WTC11 (cell line): ENCODE measurements around the gene GAPDHS. TPM values are rescaled to one million over a fixed set of nuclear protein-coding genes. Genes with fewer than 3 reads are reported as not detected.

Source experiments
- ATAC-seq: fragments of 200-7000 bp; cut with Tn5 transposase; 2 replicates; pipeline ENCODE4 v1.10.0; 2021; ENCODE audit warnings: mild to moderate bottlenecking, moderate library complexity
- CTCF ChIA-PET: fragments of 300-600 bp; sonication (Branson Sonifier 250); formaldehyde crosslinking; loops from one replicate; lab custom pipeline; 2021; ENCODE audit warnings: antibody characterized with exemption; lab: Charles Lee
- POLR2A ChIA-PET: fragments of 350-600 bp; sonication (Branson Sonifier 250); formaldehyde crosslinking; loops from one replicate; lab custom pipeline; 2021; ENCODE audit warnings: antibody characterized with exemption; lab: Charles Lee
- DNase-seq: peaks from one replicate; pipeline ENCODE4 v3.0.0; 2021; ENCODE audit warnings: low spot score
- H3K27ac Mint-ChIP-seq: 2 replicates; pipeline ENCODE4 v1.8.0; 2021; ENCODE audit warnings: mixed read lengths
- H3K27me3 Mint-ChIP-seq: 2 replicates; pipeline ENCODE4 v1.8.0; 2021; ENCODE audit warnings: low read depth, mild to moderate bottlenecking, moderate library complexity, mixed read lengths
- H3K36me3 Mint-ChIP-seq: 2 replicates; pipeline ENCODE4 v1.8.0; 2021; ENCODE audit warnings: mixed read lengths
- H3K4me1 Mint-ChIP-seq: 2 replicates; pipeline ENCODE4 v1.8.0; 2022; ENCODE audit warnings: mixed read lengths
- H3K4me3 Mint-ChIP-seq: 2 replicates; pipeline ENCODE4 v1.8.0; 2021; ENCODE audit warnings: mild to moderate bottlenecking, moderate library complexity, mixed read lengths
- H3K9me3 Mint-ChIP-seq: 2 replicates; pipeline ENCODE4 v1.8.0; 2021; ENCODE audit warnings: mixed read lengths
- AR ChIP-seq: fragments of 250-450 bp; sonication (Bioruptor Pico); IDR thresholded peaks from 2 replicates; pipeline ENCODE4 v1.9.0; 2021; ENCODE audit warnings: mild to moderate bottlenecking
- ATF1 ChIP-seq: sonication (generic); formaldehyde crosslinking; IDR thresholded peaks from 2 replicates; pipeline ENCODE4 v1.8.1; 2023; ENCODE audit warnings: mild to moderate bottlenecking, moderate library complexity, missing genetic modification reagents
- CDX4 ChIP-seq: fragments of 250-450 bp; sonication (Bioruptor Pico); IDR thresholded peaks from 2 replicates; pipeline ENCODE4 v1.9.0; 2021; ENCODE audit warnings: moderate library complexity, mild to moderate bottlenecking, inconsistent platforms, borderline replicate concordance
- CREM ChIP-seq: sonication (generic); formaldehyde crosslinking; IDR thresholded peaks from 2 replicates; pipeline ENCODE4 v1.8.1; 2022; ENCODE audit warnings: mild to moderate bottlenecking, missing genetic modification reagents, moderate library complexity
- ETV6 ChIP-seq: sonication (generic); formaldehyde crosslinking; IDR thresholded peaks from 2 replicates; pipeline ENCODE4 v1.8.1; 2022; ENCODE audit warnings: mild to moderate bottlenecking, missing genetic modification reagents
- FOXK1 ChIP-seq: sonication (generic); formaldehyde crosslinking; IDR thresholded peaks from 2 replicates; pipeline ENCODE4 v1.8.0; 2022; ENCODE audit warnings: mild to moderate bottlenecking, moderate library complexity, missing genetic modification reagents
- IRF2 ChIP-seq: sonication (generic); formaldehyde crosslinking; IDR thresholded peaks from 2 replicates; pipeline ENCODE4 v1.8.0; 2022; ENCODE audit warnings: low read depth, missing genetic modification reagents, borderline replicate concordance
- JUN ChIP-seq: sonication (generic); formaldehyde crosslinking; IDR thresholded peaks from 2 replicates; pipeline ENCODE4 v1.8.0; 2023; ENCODE audit warnings: mild to moderate bottlenecking, missing genetic modification reagents
- NFE2L1 ChIP-seq: sonication (generic); formaldehyde crosslinking; IDR thresholded peaks from 2 replicates; pipeline ENCODE4 v1.8.1; 2023; ENCODE audit warnings: missing genetic modification reagents
- NR1H2 ChIP-seq: sonication (generic); formaldehyde crosslinking; IDR thresholded peaks from 2 replicates; pipeline ENCODE4 v1.9.0; 2021; ENCODE audit warnings: mild to moderate bottlenecking, moderate library complexity, missing genetic modification reagents
- NR3C1 ChIP-seq: sonication (generic); formaldehyde crosslinking; conservative IDR thresholded peaks from 2 replicates; pipeline ENCODE4 v1.8.1; 2023; ENCODE audit warnings: low read depth, mild to moderate bottlenecking, missing genetic modification reagents
- OVOL2 ChIP-seq: fragments of 250-450 bp; sonication (Bioruptor Pico); IDR thresholded peaks from 2 replicates; pipeline ENCODE4 v1.9.0; 2021; ENCODE audit warnings: mild to moderate bottlenecking, borderline replicate concordance
- PRDM15 ChIP-seq: sonication (generic); formaldehyde crosslinking; IDR thresholded peaks from 2 replicates; pipeline ENCODE4 v1.8.0; 2022; ENCODE audit warnings: missing genetic modification reagents
- SMAD3 ChIP-seq: sonication (generic); formaldehyde crosslinking; IDR thresholded peaks from 2 replicates; pipeline ENCODE4 v1.8.0; 2022; ENCODE audit warnings: missing genetic modification reagents, mild to moderate bottlenecking, borderline replicate concordance
- TP53 ChIP-seq: sonication (generic); formaldehyde crosslinking; IDR thresholded peaks from 2 replicates; pipeline ENCODE4 v1.8.1; 2023; ENCODE audit warnings: mild to moderate bottlenecking, missing genetic modification reagents
- USF1 ChIP-seq: sonication (generic); formaldehyde crosslinking; IDR thresholded peaks from 2 replicates; pipeline ENCODE4 v1.8.0; 2022; ENCODE audit warnings: mild to moderate bottlenecking, missing genetic modification reagents
- USF2 ChIP-seq: sonication (generic); formaldehyde crosslinking; IDR thresholded peaks from 2 replicates; pipeline ENCODE4 v1.8.1; 2023; ENCODE audit warnings: mild to moderate bottlenecking, missing genetic modification reagents, moderate library complexity
- ZNF425 ChIP-seq: fragments of 250-450 bp; sonication (Bioruptor Pico); conservative IDR thresholded peaks from 2 replicates; pipeline ENCODE4 v1.9.0; 2021; ENCODE audit warnings: mild to moderate bottlenecking
- total RNA-seq: library from RNA; stranded (reverse); gene quantifications from 3 replicates; pipeline ENCODE4 v1.2.3, GENCODE V29; 2021
- TF ChIP-seq, protein P1 (sequence below): sonication (generic); formaldehyde crosslinking; IDR thresholded peaks from 2 replicates; pipeline ENCODE4 v1.8.0; 2022; ENCODE audit warnings: mild to moderate bottlenecking, missing genetic modification reagents
- TF ChIP-seq, protein P2 (sequence below): sonication (generic); formaldehyde crosslinking; IDR thresholded peaks from 2 replicates; pipeline ENCODE4 v1.8.0; 2023; ENCODE audit warnings: missing genetic modification reagents
- TF ChIP-seq, protein P3 (sequence below): sonication (generic); formaldehyde crosslinking; IDR thresholded peaks from 2 replicates; pipeline ENCODE4 v1.8.0; 2022; ENCODE audit warnings: mild to moderate bottlenecking, missing genetic modification reagents
- TF ChIP-seq, protein P4 (sequence below): sonication (generic); formaldehyde crosslinking; conservative IDR thresholded peaks from 2 replicates; pipeline ENCODE4 v1.8.1; 2022; ENCODE audit warnings: mild to moderate bottlenecking, missing genetic modification reagents

The GAPDHS gene
- total RNA-seq, 1 experiment from 2014 or later = 0.20 TPM

- Mint-ChIP-seq H3K4me3 (peak within 1 kb of the TSS; percentile 92), H3K4me1 (peaks cover 23% of the 10 kb centered on the region), H3K27ac (peak within 1 kb of the TSS; percentile 80), H3K36me3 (peaks cover 24% of the 10 kb centered on the region), H3K9me3 (no peaks in the 10 kb centered on the region), H3K27me3 (no peaks in the 10 kb centered on the region; the same call in 1 of the 2 replicates)
- ATAC-seq (peak; percentile 85), DNase-seq (peak; percentile 93)
- POLR2A ChIA-PET = no interaction called here
- CTCF ChIA-PET = interaction anchor here (1.2 to 2.0 kb wide), 2 partner anchors 12 to 35 kb away, joined by 3 to 6 read pairs; no protein-coding TSS in a partner anchor
- peak; percentile 68 for TF ChIP-seq TP53 (CRISPR knock-in tag)
- TF ChIP-seq USF2 (CRISPR knock-in tag) = peak; percentile 92
- no peak for TF ChIP-seq OVOL2
- 0 out of 2 replicates have a peak, but pooled peaks have one; percentile 60 for TF ChIP-seq NR3C1 (CRISPR knock-in tag)
- no peak; the same call in 1 of the 2 replicates for TF ChIP-seq JUN
- TF ChIP-seq ATF1 (CRISPR knock-in tag) = peak; percentile 51; the same call in 1 of the 2 replicates
- TF ChIP-seq CDX4 (CRISPR knock-in tag) = no peak
- TF ChIP-seq NFE2L1 = peak; percentile 27; the same call in 1 of the 2 replicates
- TF ChIP-seq, protein P1, sequence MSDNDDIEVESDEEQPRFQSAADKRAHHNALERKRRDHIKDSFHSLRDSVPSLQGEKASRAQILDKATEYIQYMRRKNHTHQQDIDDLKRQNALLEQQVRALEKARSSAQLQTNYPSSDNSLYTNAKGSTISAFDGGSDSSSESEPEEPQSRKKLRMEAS (CRISPR knock-in tag) = peak; percentile 97
- TF ChIP-seq IRF2 = no peak
- TF ChIP-seq AR (CRISPR knock-in tag) = no peak
- peak; percentile 75 for TF ChIP-seq FOXK1 (CRISPR knock-in tag)
- TF ChIP-seq PRDM15 (CRISPR knock-in tag) = no peak
- TF ChIP-seq NR1H2 (CRISPR knock-in tag) = no peak
- no peak for TF ChIP-seq ZNF425
- peak; percentile 69; the same call in 1 of the 2 replicates for TF ChIP-seq ETV6 (CRISPR knock-in tag)
- TF ChIP-seq, protein P2, sequence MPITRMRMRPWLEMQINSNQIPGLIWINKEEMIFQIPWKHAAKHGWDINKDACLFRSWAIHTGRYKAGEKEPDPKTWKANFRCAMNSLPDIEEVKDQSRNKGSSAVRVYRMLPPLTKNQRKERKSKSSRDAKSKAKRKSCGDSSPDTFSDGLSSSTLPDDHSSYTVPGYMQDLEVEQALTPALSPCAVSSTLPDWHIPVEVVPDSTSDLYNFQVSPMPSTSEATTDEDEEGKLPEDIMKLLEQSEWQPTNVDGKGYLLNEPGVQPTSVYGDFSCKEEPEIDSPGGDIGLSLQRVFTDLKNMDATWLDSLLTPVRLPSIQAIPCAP (CRISPR knock-in tag) = peak; percentile 49; the same call in 1 of the 2 replicates
- TF ChIP-seq USF1 (CRISPR knock-in tag) = peak; percentile 92
- TF ChIP-seq CREM = peak; percentile 98
- TF ChIP-seq SMAD3 = no peak
- TF ChIP-seq, protein P3, sequence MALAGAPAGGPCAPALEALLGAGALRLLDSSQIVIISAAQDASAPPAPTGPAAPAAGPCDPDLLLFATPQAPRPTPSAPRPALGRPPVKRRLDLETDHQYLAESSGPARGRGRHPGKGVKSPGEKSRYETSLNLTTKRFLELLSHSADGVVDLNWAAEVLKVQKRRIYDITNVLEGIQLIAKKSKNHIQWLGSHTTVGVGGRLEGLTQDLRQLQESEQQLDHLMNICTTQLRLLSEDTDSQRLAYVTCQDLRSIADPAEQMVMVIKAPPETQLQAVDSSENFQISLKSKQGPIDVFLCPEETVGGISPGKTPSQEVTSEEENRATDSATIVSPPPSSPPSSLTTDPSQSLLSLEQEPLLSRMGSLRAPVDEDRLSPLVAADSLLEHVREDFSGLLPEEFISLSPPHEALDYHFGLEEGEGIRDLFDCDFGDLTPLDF = no peak
- TF ChIP-seq, protein P4, sequence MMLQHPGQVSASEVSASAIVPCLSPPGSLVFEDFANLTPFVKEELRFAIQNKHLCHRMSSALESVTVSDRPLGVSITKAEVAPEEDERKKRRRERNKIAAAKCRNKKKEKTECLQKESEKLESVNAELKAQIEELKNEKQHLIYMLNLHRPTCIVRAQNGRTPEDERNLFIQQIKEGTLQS (CRISPR knock-in tag) = no peak
These were observed 12.0 kb downstream of the GAPDHS start, which contains the start of gene TMEM147 for GRCh38 chr19:35545001-35545854. Gene TMEM147, plus strand, starts transcription at chr19:35545626. Its CDS starts 114 bp downstream, at chr19:35545740.
